Hematopoietic multipotent progenitor cell treated with erythropoietin and hydrocortisone succinate and interleukin-3 and kit ligand, for 17 days (in vitro differentiated cells): ENCODE results near the gene TGFBI.

ENCODE experiments used
- DNase-seq: peaks from one replicate; pipeline ENCODE4 v3.0.0-alpha.2; 2015; ENCODE audit warnings: low spot score

TGFBI gene

DNA sequence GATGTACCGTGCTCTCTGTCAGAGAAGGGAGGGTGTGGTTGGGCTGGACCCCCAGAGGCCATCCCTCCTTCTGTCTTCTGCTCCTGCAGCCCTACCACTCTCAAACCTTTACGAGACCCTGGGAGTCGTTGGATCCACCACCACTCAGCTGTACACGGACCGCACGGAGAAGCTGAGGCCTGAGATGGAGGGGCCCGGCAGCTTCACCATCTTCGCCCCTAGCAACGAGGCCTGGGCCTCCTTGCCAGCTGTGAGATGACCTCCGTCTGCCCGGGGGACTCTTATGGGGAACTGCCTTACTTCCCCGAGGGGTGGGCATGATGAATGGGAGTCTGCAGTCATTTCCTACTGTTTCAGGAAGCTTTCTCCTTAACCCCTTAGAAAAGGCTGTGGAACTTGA, 17.5 kb downstream of the TGFBI start:
- no peak for DNase-seq

GRCh38 chr5:136047858-136048257, 19.1 kb downstream of the TGFBI start:
- DNase-seq = no peak

DNA sequence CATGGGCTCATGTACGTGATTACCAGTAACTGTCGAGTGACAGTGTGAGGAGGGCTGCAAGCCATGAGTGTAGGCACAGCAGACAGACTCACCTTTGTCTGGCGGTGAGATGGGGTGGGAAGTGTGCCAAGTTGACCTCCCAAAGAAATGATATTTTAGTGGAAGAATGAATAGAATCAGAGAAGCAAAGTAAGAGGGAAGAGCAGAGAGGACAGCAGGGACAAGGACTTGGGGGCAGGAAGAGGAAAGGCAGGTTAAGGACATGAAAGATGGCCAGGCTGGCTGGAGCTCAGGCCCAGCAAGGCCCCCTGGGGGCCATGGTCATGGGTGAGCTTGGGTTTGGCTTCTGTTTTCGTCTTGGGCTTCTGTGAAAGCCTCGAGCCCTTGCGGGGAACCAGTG, 20.2 kb downstream of the TGFBI start:
- no peak for DNase-seq

- DNase-seq = no peak
Measured at GRCh38 chr5:136051486-136052220, 22.9 kb downstream of the TGFBI start.

DNA sequence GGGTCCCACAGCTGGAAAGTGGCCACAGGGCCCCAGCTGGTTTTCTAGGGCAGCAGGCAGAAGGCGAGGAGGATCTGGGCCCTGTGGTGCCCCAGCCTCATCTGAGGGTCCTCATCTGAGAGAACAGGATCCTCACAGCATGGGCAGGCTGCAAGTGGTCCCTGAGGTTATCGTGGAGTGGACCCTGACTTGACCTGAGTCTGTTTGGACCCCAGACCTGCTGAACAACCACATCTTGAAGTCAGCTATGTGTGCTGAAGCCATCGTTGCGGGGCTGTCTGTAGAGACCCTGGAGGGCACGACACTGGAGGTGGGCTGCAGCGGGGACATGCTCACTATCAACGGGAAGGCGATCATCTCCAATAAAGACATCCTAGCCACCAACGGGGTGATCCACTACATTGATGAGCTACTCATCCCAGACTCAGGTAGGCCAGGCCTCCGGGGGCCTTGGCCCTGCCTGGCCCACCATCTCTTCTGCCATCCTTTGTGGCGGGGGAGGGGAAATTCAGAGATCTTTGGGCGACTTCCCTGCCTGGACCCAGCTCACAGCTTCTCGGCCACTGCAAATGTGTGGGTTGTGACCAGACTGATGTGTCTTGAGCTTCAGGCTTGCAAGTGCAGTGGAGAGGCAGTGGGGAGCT, 24.0 kb downstream of the TGFBI start:
- DNase-seq = no peak

DNA sequence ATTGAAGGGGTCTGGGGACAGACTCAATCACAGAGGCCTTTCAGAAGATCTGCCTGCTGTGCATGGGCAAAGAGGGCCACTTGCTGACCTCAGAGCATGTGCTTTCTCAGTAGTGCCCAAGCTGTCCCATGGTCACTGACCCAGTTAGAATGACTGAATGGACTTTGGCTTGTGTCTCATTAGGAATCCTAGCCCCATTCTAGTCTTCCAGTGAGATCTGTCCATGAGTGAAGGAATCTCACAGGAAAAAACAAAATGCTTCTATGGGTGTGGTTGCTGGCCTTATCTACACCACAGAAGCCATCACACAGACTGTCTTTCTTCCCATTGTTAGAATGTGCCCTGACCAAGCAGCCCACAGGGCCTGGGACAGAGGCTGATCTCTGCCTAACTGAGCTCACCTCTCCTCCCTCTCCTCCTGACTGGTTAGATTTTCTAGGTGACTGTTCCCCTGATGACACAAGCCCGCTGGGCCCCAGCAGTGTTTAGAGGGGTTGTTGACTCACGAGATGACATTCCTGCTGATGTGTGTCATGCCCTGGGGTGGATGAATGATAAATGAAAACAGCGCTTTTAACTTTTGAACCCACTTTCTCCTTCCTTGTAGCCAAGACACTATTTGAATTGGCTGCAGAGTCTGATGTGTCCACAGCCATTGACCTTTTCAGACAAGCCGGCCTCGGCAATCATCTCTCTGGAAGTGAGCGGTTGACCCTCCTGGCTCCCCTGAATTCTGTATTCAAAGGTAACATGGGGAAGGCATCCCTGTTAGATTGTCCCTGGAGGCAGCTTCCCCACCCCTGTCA, 24.8 kb downstream of the TGFBI start:
- no peak for DNase-seq

GRCh38 chr5:136054142-136055019, 25.6 kb downstream of the TGFBI start:
- DNase-seq = no peak

- DNase-seq = no peak
Measured at GRCh38 chr5:136055612-136056309, 27.0 kb downstream of the TGFBI start.

DNA sequence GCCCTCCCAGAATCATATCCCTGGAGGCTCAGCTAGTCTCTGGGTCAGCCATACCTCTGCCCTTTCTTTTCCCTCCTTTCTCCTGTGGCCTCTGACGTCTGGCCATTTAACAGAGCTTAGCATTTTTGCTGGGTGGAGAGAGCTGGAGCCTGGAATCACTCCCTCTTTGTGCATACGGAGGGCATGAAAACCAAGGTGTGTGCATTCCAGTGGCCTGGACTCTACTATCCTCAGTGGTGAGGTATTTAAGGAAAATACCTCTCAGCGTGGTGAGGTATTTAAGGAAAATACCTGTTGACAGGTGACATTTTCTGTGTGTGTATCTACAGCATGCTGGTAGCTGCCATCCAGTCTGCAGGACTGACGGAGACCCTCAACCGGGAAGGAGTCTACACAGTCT, 27.5 kb downstream of the TGFBI start:
- no peak for DNase-seq

DNA sequence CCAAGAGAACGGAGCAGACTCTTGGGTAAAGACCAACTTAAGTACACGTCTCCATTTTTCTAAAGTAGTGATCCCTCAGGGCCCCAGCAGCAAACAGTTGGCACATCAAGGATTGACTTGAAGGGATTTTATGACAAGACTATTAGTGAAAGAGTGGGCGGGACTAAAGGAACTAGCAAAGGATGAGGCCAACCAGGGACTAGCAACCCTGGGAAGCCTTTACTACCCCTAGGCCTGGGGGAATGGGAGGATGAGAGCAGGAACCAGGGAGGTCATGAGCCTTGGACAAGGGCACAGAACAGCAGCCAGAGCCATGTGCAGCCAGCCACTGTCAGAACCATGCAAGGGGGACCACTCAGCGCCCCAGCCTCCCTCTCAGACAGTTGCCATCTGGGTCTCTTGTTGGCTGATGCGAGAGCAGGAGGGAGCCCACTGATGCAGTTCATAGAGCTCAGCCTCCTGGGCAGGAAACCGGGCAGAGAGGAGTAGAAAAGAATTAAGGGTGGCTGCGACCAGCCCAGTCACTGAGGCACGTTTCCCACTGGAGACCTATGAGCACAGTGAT, 28.1 kb downstream of the TGFBI start:
- DNase-seq = no peak

- DNase-seq = no peak
Measured at GRCh38 chr5:136057401-136058038, 28.7 kb downstream of the TGFBI start.

- no peak for DNase-seq
Measured at GRCh38 chr5:136058039-136058971, 29.5 kb downstream of the TGFBI start.

DNA sequence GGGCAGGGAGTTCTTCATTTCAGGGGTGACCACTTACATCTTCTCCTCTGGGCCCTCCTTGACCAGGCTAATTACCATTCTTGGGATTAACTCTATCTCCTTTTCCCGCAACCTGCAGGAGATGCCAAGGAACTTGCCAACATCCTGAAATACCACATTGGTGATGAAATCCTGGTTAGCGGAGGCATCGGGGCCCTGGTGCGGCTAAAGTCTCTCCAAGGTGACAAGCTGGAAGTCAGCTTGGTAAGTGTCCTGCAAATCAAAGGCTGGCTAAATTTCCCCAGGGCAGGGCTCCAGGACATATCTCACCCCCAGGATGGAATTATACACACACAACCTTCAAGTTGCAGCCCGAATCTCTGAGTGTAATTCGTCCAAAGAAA, 30.2 kb downstream of the TGFBI start:
- DNase-seq = no peak

GRCh38 chr5:136060963-136061362, 32.2 kb downstream of the TGFBI start:
- no peak for DNase-seq

GRCh38 chr5:136061630-136062365, 33.0 kb downstream of the TGFBI start:
- DNase-seq = no peak

DNA sequence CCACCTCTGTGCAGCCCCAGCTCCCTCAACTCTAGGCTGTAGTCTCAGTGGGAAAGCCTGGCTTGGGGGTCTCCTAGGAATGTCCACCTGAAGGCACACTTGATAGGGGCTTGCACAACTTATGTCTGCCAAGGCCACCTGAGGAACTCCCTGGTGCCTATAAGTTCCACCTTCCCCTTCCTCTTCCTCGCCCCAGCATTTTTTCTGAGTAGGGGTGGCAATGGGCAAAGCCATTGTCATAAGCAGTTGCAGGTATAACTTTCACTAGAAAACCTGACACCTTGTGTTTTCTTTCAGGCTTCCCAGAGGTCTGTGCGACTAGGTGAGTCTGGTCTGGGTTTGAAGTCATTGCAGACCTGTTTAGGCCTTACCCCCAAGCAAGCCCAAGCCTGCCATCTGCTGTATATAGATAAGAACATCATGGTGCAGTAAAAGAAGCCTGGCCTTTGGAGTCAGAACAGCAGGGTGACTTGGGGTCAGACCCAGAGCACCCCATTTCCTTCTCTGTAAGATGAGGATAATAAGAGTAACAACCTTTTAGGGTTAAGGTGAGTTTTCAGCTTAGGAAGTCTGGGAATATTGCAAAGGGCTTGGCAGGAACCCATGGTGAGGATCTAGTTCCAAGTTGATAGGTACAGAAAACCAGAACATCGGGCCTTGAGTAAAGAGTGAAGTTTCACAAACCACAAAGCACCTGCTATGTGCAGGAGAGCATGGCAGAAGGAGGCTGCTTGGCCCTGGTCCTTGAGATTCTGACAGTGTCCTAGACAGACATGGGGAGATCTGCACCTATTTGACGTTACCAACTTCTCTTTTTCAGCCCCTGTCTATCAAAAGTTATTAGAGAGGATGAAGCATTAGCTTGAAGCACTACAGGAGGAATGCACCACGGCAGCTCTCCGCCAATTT, 33.8 kb downstream of the TGFBI start:
- peak; percentile 36 for DNase-seq

GRCh38 chr5:136063778-136064465, 35.1 kb downstream of the TGFBI start:
- DNase-seq = no peak
